ENCODE results near the gene KLRF2.

DNA sequence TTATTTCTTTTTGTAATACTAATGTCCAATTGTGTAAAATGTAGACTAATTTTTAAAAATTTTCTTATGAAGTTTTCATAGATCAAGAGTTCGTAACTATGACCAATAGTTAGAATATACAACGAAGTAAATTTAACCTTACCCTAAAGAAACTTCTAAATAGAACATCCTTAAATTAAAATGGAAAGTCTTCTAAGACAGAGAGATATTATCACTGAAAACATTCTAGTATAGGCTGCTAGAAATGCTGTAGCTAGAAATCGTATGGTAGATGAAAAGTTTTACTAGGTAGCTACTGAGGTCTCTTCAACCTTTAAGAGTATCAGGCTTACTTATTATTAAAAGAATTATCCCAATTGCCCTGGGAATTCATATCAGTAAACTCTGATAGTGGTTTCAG lies 50.0 kb downstream of the KLRF2 start:
- TF ChIP-seq, protein P1, sequence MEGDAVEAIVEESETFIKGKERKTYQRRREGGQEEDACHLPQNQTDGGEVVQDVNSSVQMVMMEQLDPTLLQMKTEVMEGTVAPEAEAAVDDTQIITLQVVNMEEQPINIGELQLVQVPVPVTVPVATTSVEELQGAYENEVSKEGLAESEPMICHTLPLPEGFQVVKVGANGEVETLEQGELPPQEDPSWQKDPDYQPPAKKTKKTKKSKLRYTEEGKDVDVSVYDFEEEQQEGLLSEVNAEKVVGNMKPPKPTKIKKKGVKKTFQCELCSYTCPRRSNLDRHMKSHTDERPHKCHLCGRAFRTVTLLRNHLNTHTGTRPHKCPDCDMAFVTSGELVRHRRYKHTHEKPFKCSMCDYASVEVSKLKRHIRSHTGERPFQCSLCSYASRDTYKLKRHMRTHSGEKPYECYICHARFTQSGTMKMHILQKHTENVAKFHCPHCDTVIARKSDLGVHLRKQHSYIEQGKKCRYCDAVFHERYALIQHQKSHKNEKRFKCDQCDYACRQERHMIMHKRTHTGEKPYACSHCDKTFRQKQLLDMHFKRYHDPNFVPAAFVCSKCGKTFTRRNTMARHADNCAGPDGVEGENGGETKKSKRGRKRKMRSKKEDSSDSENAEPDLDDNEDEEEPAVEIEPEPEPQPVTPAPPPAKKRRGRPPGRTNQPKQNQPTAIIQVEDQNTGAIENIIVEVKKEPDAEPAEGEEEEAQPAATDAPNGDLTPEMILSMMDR (conservative IDR thresholded peaks at IDR 0.05; ENCODE audit: low read length), result no peak
- TF ChIP-seq EZH2phosphoT487 (IDR thresholded peaks at IDR 0.05; ENCODE audit: borderline replicate concordance, low read depth, low read length), result no peak

Data from OCI-LY7 (cell line).